Tibial nerve (tissue), 4 donors: Measurements from ENCODE around the gene ITIH2. TPM values are rescaled to one million over a fixed set of nuclear protein-coding genes. Genes with fewer than 3 reads are reported as not detected.
A peak's percentile ranks its signal among the peaks of the same experiment; 100 is the strongest.
"Not testable (repeated sequence)": the region's sequence is repeated elsewhere in the genome, so short reads cannot be mapped to it uniquely, and the experiment has no call there.

Experiments
- DNase-seq, 2 donors: peaks; one replicate each; pipeline ENCODE4 v3.0.0-alpha.2; 2019; ENCODE audit warnings: low spot score in 2 of 2
- H3K27ac ChIP-seq, 4 donors: fragments of 200-600 bp; sonication (generic) in 3 of 4; one replicate each; pipeline ENCODE4 v1.5.1; 2017 to 2019; ENCODE audit warnings: mild to moderate bottlenecking in 1 of 4
- H3K27me3 ChIP-seq, 2 donors: fragments of 200-600 bp; sonication (generic) in 1 of 2; one replicate each; pipeline versions ENCODE4 v1.5.1 to v1.6.0; 2017 to 2019
- H3K36me3 ChIP-seq, 3 donors: fragments of 200-600 bp; sonication (generic); one replicate each; pipeline ENCODE4 v1.5.1; 2018 to 2019
- H3K4me1 ChIP-seq, 4 donors: fragments of 200-600 bp; sonication (generic) in 3 of 4; one replicate each; pipeline ENCODE4 v1.5.1; 2017 to 2019
- H3K4me3 ChIP-seq, 4 donors: fragments of 200-600 bp; sonication (generic) in 3 of 4; one replicate each; pipeline ENCODE4 v1.5.1; 2017 to 2019; ENCODE audit warnings: mild to moderate bottlenecking in 1 of 4, moderate library complexity in 1 of 4
- H3K9me3 ChIP-seq, 4 donors: fragments of 200-600 bp; sonication (generic) in 3 of 4; one replicate each; pipeline ENCODE4 v1.5.1; 2017 to 2019
- CTCF ChIP-seq, 5 experiments: fragments of 200-600 bp in 3 of 5; fragments of 450-650 bp in 2 of 5; sonication (generic) in 3 of 5; IDR thresholded peaks; one replicate each; pipeline ENCODE4 v1.5.1; 2016 to 2019; ENCODE audit warnings: antibody characterized with exemption in 5 of 5, mild to moderate bottlenecking in 3 of 5, moderate library complexity in 2 of 5
- EP300 ChIP-seq, 2 donors: sonication (generic); formaldehyde crosslinking; IDR thresholded peaks; one replicate each; pipeline ENCODE4 v1.6.1; 2017; ENCODE audit warnings: antibody characterized with exemption in 2 of 2, mild to moderate bottlenecking in 1 of 2
- POLR2A ChIP-seq, 2 donors: fragments of 450-650 bp; IDR thresholded peaks; one replicate each; pipeline ENCODE4 v1.6.1; 2017; ENCODE audit warnings: antibody characterized with exemption in 2 of 2, mild to moderate bottlenecking in 2 of 2, moderate library complexity in 2 of 2
- WGBS, 2 donors: methylation state at CpG; one replicate each; pipeline ENCODE4 v1.1.5; 2018; 5-methylcytosine and 5-hydroxymethylcytosine counted together
- total RNA-seq, 4 donors: library from RNA; depleted of rRNA; stranded (reverse); fragments of >200 nt; gene quantifications; one replicate each; pipeline ENCODE4 v1.1.0, GENCODE V29; 2016

Gene ITIH2
- total RNA-seq = not detected

DNA sequence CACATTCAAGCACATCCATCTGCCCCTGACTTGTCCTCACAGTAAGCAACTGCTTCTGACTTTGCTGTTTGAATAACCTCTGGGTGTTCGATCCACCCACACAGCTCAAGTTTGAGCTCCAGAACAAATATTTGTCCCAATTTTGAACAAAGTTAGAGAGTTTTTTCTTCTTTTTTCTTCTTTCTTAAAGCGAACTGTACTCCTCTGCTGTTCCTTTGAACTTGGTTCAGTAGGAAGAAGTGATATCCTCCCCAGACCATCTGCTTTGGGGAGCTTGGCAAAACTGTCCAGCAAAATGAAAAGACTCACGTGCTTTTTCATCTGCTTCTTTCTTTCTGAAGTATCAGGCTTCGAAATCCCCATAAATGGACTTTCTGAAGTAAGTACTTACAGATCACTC is at the start of gene ITIH2:
Gene ITIH2 (plus strand): TSS at position 177 of the 400 bp plus-strand sequence. CDS start 119 bp downstream, at position 296.
- H3K9me3 ChIP-seq = no peaks in the 10 kb centered on the region

GRCh38 chr10:7657079-7657478 is 46.0 kb upstream of the ITIH2 start:
- not testable (repeated sequence) for H3K9me3 ChIP-seq, H3K36me3 ChIP-seq, H3K4me3 ChIP-seq, H3K27ac ChIP-seq, H3K27me3 ChIP-seq, DNase-seq
- WGBS, 2 donors = 77 to 81% methylated on average over 11 of the region's 11 CpGs
- peaks cover 0 to 13% (median 0%) of the 10 kb centered on the region in 4 donors for H3K4me1 ChIP-seq

More for the DNA sequence above, at the start of gene ITIH2:
- Histone ChIP-seq H3K4me1 (no peaks in the 10 kb centered on the region), H3K4me3 (no peak within 1 kb of the TSS), H3K36me3 (no peaks in the 10 kb centered on the region), H3K27ac (no peak within 1 kb of the TSS), H3K27me3 (peaks cover 0 to 6% of the 10 kb centered on the region in 2 donors)
- no peak for DNase-seq
- no peak for TF ChIP-seq CTCF (IDR thresholded peaks at IDR 0.05)
- no peak for TF ChIP-seq EP300 (IDR thresholded peaks at IDR 0.05)
- no peak for TF ChIP-seq POLR2A (IDR thresholded peaks at IDR 0.05)
- WGBS, 2 donors = 30 to 31% methylated on average over 4 of the region's 4 CpGs

DNA sequence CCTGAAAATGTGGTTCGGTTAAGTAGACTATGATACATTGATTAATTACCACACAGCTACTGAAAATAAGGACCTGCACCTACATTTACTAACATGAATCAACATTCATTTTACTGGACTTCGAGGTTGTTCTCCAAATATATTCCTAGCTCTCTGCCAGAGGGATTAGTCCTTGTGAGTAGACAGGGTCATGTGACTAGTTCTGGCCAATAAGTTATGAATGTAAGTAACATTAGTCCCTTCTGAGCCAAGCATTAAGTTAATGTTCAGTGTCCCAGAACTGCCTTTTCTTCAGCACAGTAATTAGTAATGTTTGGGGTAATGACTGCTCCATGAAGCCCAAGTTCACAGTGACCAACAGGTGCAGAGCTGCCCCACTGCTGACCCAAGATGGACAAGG is 45.6 kb upstream of the ITIH2 start:
- no peak for DNase-seq
- H3K36me3 ChIP-seq = peaks cover 0 to 10% (median 0%) of the 10 kb centered on the region in 3 donors
- H3K4me3 ChIP-seq = no peak overlapping the region
- no peaks in the 10 kb centered on the region for H3K27me3 ChIP-seq
- H3K9me3 ChIP-seq = no peaks in the 10 kb centered on the region
- no peak overlapping the region for H3K27ac ChIP-seq
- TF ChIP-seq POLR2A (IDR thresholded peaks at IDR 0.05) = no peak
- TF ChIP-seq EP300 (IDR thresholded peaks at IDR 0.05) = no peak
- TF ChIP-seq CTCF (IDR thresholded peaks at IDR 0.05) = no peak
- peaks cover 0 to 15% (median 0%) of the 10 kb centered on the region in 4 donors for H3K4me1 ChIP-seq
- WGBS, 2 donors = 81 to 88% methylated on average over 2 of the region's 2 CpGs

GRCh38 chr10:7659560-7659959 is 43.6 kb upstream of the ITIH2 start:
- Histone ChIP-seq H3K36me3 (peaks cover 0 to under 1% (median 0%) of the 10 kb centered on the region in 3 donors), H3K27me3 (peaks cover 0 to 6% of the 10 kb centered on the region in 2 donors), H3K9me3 (no peaks in the 10 kb centered on the region), H3K4me3 (no peak overlapping the region), H3K27ac (peak overlapping the region in 1 of 4 donors; percentile 15), H3K4me1 (peaks cover 0 to 29% (median 0%) of the 10 kb centered on the region in 4 donors)
- no peak for DNase-seq
- TF ChIP-seq EP300 (IDR thresholded peaks at IDR 0.05) = no peak
- WGBS, 2 donors = 41 to 50% methylated on average over 4 of the region's 4 CpGs

- Histone ChIP-seq H3K4me1 (peaks cover 0 to 48% (median 3%) of the 10 kb centered on the region in 4 donors), H3K4me3 (no peak overlapping the region), H3K27me3 (peaks cover 0 to 14% of the 10 kb centered on the region in 2 donors), H3K27ac (peak overlapping the region in 1 of 4 donors; percentile 0), H3K36me3 (no peaks in the 10 kb centered on the region), H3K9me3 (no peaks in the 10 kb centered on the region)
- TF ChIP-seq POLR2A (IDR thresholded peaks at IDR 0.05) = no peak
- no peak for TF ChIP-seq CTCF (IDR thresholded peaks at IDR 0.05)
- no peak for TF ChIP-seq EP300 (IDR thresholded peaks at IDR 0.05)
- no peak for DNase-seq
- WGBS, 2 donors = 66 to 70% methylated on average over 5 of the region's 5 CpGs
These were observed 40.6 kb upstream of the ITIH2 start for GRCh38 chr10:7662522-7662921.

- TF ChIP-seq CTCF (IDR thresholded peaks at IDR 0.05) (no peak), POLR2A (IDR thresholded peaks at IDR 0.05) (no peak), EP300 (IDR thresholded peaks at IDR 0.05) (no peak)
- Histone ChIP-seq H3K9me3 (no peaks in the 10 kb centered on the region), H3K36me3 (no peaks in the 10 kb centered on the region), H3K4me3 (peak overlapping the region in 1 of 4 donors; percentile 87), H3K4me1 (peaks cover 0 to 51% (median 3%) of the 10 kb centered on the region in 4 donors), H3K27ac (peak overlapping the region in 1 of 4 donors; percentile 85), H3K27me3 (peaks cover 0 to 14% of the 10 kb centered on the region in 2 donors)
- DNase-seq = no peak
- 50 to 57% methylated on average over 2 of the region's 2 CpGs for WGBS, 2 donors
These were observed 38.4 kb upstream of the ITIH2 start for GRCh38 chr10:7664707-7665106.
